ENCODE measurements around the gene USH2A. TPM values are rescaled to one million over a fixed set of nuclear protein-coding genes. Genes with fewer than 3 reads are reported as not detected.

USH2A gene
- polyA plus RNA-seq, 1 of the 3 experiments (the other 2 are of a cell fraction) = under 0.01 TPM

DNA sequence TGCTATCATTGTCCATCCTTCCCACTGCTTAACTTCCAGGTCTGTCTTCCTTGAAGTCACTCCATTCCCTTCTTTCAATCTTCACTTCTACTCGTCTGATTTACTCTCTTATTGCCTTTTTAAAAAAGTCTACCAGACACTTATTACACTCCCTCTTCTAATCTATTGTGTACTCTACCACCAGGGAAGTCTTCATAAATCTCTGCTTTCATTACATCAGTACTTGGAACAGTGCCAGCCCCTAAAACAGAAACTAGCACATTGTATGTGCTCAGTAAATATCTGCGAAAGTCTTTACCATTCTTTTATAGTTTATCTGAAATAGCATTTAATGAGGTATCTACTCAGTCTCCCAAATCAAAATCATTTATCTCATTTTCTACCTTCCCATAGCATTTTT lies 236.4 kb downstream of the USH2A start:
- no peaks in the 10 kb centered on the region for H3K79me2 ChIP-seq (ENCODE audit: insufficient read depth)
- no peak overlapping the region for H3K9ac ChIP-seq
- H3K9me2 ChIP-seq = no peaks in the 10 kb centered on the region
- H3K4me2 ChIP-seq = no peak overlapping the region
- H3K4me3 ChIP-seq (ENCODE audit: low read depth in 2 of 2, low read length in 1 of 2) = no peak overlapping the region
- H3F3A ChIP-seq (replicated peaks; ENCODE audit: insufficient read depth) = peaks cover 6% of the 10 kb centered on the region
- peaks cover 15 to 18% of the 10 kb centered on the region in 2 experiments; a peak in 3 of 4 replicates for H3K4me1 ChIP-seq (ENCODE audit: control insufficient read depth in 1 of 2, insufficient read depth in 2 of 2, low read depth in 1 of 2, low read length in 1 of 2)
- ChIA-PET CTCF (no interaction called here), POLR2A (no interaction called here)
- no peak for DNase-seq
- H4K20me1 ChIP-seq (ENCODE audit: insufficient read depth) = no peaks in the 10 kb centered on the region
- H3K27me3 ChIP-seq (ENCODE audit: insufficient read depth) = no peaks in the 10 kb centered on the region
- no peaks in the 10 kb centered on the region for H3K9me3 ChIP-seq
- no peak overlapping the region for H3K27ac ChIP-seq (ENCODE audit: low read depth in 2 of 2, low read length in 1 of 2)
- TF ChIP-seq RFX5 (IDR thresholded peaks at IDR 0.05; ENCODE audit: low read length) (no peak), FOXJ3 (CRISPR knock-in tag; IDR thresholded peaks at IDR 0.05) (no peak), NFIC (IDR thresholded peaks at IDR 0.05; ENCODE audit: borderline replicate concordance) (peak; percentile 26; the same call in 1 of the 2 replicates), SMC3 (IDR thresholded peaks at IDR 0.05; ENCODE audit: low read depth, low read length) (no peak), FOSL2 (IDR thresholded peaks at IDR 0.05; ENCODE audit: borderline replicate concordance, low read depth) (no peak), EZH2phosphoT487 (IDR thresholded peaks at IDR 0.05; ENCODE audit: borderline replicate concordance, low read depth) (no peak)
- TF ChIP-seq, protein P1, sequence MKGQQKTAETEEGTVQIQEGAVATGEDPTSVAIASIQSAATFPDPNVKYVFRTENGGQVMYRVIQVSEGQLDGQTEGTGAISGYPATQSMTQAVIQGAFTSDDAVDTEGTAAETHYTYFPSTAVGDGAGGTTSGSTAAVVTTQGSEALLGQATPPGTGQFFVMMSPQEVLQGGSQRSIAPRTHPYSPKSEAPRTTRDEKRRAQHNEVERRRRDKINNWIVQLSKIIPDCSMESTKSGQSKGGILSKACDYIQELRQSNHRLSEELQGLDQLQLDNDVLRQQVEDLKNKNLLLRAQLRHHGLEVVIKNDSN (IDR thresholded peaks at IDR 0.05; ENCODE audit: borderline replicate concordance, low read depth) = no peak
- TF ChIP-seq, protein P2, sequence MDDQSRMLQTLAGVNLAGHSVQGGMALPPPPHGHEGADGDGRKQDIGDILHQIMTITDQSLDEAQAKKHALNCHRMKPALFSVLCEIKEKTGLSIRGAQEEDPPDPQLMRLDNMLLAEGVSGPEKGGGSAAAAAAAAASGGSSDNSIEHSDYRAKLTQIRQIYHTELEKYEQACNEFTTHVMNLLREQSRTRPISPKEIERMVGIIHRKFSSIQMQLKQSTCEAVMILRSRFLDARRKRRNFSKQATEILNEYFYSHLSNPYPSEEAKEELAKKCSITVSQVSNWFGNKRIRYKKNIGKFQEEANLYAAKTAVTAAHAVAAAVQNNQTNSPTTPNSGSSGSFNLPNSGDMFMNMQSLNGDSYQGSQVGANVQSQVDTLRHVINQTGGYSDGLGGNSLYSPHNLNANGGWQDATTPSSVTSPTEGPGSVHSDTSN (IDR thresholded peaks at IDR 0.05) = no peak
- TF ChIP-seq, protein P3, sequence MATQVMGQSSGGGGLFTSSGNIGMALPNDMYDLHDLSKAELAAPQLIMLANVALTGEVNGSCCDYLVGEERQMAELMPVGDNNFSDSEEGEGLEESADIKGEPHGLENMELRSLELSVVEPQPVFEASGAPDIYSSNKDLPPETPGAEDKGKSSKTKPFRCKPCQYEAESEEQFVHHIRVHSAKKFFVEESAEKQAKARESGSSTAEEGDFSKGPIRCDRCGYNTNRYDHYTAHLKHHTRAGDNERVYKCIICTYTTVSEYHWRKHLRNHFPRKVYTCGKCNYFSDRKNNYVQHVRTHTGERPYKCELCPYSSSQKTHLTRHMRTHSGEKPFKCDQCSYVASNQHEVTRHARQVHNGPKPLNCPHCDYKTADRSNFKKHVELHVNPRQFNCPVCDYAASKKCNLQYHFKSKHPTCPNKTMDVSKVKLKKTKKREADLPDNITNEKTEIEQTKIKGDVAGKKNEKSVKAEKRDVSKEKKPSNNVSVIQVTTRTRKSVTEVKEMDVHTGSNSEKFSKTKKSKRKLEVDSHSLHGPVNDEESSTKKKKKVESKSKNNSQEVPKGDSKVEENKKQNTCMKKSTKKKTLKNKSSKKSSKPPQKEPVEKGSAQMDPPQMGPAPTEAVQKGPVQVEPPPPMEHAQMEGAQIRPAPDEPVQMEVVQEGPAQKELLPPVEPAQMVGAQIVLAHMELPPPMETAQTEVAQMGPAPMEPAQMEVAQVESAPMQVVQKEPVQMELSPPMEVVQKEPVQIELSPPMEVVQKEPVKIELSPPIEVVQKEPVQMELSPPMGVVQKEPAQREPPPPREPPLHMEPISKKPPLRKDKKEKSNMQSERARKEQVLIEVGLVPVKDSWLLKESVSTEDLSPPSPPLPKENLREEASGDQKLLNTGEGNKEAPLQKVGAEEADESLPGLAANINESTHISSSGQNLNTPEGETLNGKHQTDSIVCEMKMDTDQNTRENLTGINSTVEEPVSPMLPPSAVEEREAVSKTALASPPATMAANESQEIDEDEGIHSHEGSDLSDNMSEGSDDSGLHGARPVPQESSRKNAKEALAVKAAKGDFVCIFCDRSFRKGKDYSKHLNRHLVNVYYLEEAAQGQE (IDR thresholded peaks at IDR 0.05; ENCODE audit: low read depth, low read length) = no peak
- WGBS (ENCODE audit: low lambda C conversion rate) = 69% methylated on average over 2 of the region's 2 CpGs
- H3K36me3 ChIP-seq (replicated peaks in 1 of 2; ENCODE audit: control insufficient read depth in 1 of 2, insufficient read depth in 2 of 2, low read length in 1 of 2) = no peaks in the 10 kb centered on the region
- H2AFZ ChIP-seq (ENCODE audit: low read depth) = no peak overlapping the region

DNA sequence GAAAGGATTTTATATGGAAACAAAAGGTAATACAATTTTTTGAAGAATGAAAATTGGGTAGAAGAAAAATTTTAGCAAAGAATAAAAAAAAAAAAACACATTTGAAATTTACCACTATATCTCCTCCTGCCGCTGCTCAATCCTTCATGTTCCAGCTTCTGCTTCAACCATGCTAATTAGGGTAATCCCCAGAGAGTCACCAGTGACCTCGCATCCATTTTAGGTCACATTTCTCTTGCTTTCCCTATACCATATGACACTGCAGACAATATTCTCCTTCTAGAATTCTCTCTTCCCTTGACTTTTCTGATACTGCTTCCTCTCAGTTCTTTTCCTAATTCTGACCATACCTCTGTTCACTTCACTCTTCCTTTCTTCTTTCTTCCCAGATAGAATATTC lies 237.1 kb downstream of the USH2A start:
- CTCF ChIA-PET = interaction anchor here (4.6 kb wide), 1 partner anchor 35 kb away, joined by 20 read pairs; no protein-coding TSS in a partner anchor
- Histone ChIP-seq H3K27ac (ENCODE audit: low read depth in 2 of 2, low read length in 1 of 2) (no peak overlapping the region), H3F3A (replicated peaks; ENCODE audit: insufficient read depth) (peaks cover 6% of the 10 kb centered on the region), H3K9me2 (no peaks in the 10 kb centered on the region), H3K4me3 (ENCODE audit: low read depth in 2 of 2, low read length in 1 of 2) (no peak overlapping the region), H3K27me3 (ENCODE audit: insufficient read depth) (no peaks in the 10 kb centered on the region), H3K4me2 (no peak overlapping the region), H3K36me3 (replicated peaks in 1 of 2; ENCODE audit: control insufficient read depth in 1 of 2, insufficient read depth in 2 of 2, low read length in 1 of 2) (no peaks in the 10 kb centered on the region), H4K20me1 (ENCODE audit: insufficient read depth) (no peaks in the 10 kb centered on the region), H2AFZ (ENCODE audit: low read depth) (no peak overlapping the region), H3K9ac (no peak overlapping the region), H3K4me1 (ENCODE audit: control insufficient read depth in 1 of 2, insufficient read depth in 2 of 2, low read depth in 1 of 2, low read length in 1 of 2) (peaks cover 15 to 18% of the 10 kb centered on the region in 2 experiments; a peak in 3 of 4 replicates), H3K9me3 (no peaks in the 10 kb centered on the region), H3K79me2 (ENCODE audit: insufficient read depth) (no peaks in the 10 kb centered on the region)
- no peak for DNase-seq
- TF ChIP-seq EZH2phosphoT487 (IDR thresholded peaks at IDR 0.05; ENCODE audit: borderline replicate concordance, low read depth) (no peak), TCF12 (IDR thresholded peaks at IDR 0.05) (no peak), NRF1 (IDR thresholded peaks at IDR 0.05; ENCODE audit: low read depth, low read length) (no peak), FOXJ3 (CRISPR knock-in tag; IDR thresholded peaks at IDR 0.05) (no peak), RAD21 (IDR thresholded peaks at IDR 0.05; ENCODE audit: low read length) (no peak)
- WGBS (ENCODE audit: low lambda C conversion rate) = 74% methylated on average over 2 of the region's 2 CpGs
- POLR2A ChIA-PET = interaction anchor here (0.6 kb wide), 1 partner anchor 11 kb away, joined by 3 read pairs; no protein-coding TSS in a partner anchor
